ENCODE data around the gene OSBPL2.

The OSBPL2 gene

DNA sequence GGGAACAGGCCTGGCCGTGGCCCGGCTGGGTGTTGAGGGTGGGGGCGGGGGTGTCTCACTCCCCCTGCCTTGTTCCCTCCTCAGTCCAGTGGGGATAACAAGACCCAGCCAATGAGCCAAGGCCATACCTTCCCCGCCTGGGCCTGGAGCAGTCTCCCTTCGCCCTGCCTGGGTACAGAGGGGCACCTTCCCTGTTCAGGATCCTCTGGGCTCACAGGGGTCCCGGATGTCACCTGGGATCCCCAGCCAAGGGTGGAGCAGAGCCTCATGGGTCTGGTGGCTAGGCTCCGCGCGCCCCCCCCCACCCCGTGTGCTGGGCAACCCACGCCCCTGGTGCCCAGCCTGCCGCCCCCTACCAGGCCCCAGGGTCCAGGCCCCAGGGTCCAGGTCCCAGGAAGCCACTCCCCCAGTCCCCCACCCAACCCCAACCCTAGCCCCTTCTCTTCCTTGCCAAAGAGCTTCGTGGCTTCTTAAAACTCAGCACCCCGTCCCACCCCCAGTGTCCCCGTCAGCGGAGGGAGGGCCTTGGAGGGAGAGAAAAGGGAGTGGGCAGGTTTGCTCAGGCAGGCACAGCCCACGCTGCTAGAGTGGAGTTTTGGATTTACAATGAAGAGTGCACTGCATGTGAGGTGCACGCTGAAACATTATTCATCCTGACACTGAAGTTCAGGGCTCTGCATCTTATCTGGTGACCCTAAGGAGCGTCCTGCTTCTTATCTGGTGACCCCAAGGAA, 30.1 kb upstream of the OSBPL2 start:
- no peak for DNase-seq

DNA sequence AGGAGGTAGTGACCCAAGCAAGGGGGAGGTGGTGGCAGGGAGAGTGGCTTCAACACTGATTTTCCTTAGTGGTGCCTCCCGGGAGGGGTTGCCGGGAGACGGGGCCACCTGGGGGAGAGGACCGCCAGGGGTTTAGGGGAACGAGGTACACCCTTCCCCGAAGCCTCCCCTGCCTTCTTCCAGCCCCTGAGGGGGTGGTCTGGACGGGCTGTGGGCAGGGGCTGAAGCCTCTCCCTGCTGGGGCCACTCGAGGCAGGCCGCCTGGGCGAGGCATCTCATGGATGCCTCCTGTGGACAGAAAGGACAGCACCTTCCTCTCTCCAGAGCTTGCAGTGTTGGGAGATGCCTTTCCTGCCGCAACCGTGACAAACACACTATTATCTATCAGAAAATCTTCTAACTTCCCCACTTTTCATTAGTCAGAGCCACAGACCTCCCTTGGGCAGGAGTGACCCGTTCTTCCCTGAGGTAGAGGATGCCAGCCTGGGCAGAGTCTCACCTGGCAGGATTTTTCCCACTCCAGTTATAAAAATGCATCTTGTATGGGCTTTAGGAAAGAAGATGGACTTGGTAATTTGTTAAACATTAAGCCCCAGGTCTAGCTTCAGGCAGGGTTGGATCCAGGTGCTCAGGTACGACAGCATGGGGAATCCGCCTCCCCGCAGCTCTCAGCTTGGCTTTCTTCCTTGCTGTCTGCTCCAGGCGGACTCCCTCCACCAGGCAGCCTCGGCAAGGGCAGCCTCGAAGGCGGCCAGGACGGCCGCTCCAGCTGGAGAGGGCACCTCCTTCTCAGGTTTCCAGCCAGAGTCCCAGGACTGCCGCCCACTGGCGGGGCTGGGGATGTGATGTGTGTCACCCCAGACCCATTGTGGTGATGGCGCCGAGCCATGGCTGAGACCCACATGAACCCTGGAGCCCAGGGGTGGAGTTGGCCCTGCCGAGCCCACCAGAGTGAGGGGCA, 29.2 kb upstream of the OSBPL2 start:
- no peak for DNase-seq

DNA sequence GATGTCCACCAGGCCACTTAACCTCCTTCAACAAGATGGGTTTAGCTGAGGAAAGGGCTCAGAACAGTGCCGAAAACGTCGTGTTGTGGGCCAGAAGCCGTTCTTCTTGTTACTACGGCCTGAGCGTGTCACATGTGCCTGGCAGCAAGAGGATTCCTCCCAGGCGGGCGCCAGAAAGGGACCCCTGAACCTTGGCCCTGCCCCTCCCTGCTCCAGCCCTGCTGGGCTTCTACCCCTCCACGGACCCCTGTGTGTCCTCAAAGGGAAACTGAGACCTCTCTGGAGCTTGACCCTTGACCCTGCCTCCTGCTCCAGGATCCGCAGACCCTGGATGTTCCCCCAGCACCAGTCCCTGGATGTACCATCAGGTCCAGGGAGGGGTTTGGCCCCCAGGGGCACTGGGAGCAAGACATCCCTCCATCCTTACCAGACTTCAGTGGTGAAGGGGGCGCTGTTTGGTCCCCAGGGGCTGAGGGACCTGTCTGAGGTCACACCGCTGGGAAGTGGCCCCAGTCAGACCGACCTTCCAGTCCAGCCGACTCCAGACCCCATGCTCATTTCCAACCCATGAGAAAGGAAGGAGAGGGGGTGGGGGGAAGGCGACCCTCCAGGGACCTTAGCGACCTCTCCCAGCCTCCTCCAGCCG, 28.3 kb upstream of the OSBPL2 start:
- no peak for DNase-seq

DNA sequence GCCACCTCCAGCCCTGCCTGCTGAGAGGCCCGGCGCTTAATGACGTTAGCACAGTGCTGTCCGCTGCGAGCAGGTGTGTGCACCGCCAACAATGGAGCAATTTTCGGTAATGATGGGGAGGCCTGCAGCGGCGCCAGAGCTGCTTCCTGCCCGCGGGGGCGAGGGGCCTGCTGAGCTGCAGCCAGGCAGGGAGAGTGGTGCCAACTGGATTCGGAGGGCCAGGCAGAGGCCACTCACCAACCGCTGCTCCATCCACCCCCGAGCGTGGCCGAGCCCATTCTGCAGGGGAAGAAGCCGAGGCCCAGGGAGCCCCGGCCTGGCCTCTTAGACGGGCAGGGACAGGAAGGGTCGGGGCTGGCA, 27.8 kb upstream of the OSBPL2 start:
- no peak for DNase-seq

DNA sequence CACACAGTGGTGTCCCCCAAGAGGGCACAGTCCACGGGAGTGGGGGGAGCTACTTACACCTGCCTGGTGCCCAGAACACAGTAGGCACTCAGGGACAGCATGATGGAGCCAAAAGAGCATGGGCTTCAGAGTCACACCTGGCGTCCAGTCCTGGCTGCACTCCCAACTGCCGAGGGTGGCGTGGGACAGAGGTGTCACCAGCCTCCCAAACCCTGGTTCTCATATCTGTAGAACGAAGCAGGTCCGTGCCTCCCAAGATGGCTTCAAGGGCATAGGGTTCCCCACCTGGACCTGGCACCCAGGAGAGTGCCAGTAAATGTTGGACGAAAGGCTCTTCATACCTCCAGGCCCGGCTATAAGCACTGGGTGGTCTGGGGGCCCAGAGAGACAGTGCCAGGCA, 27.1 kb upstream of the OSBPL2 start:
- DNase-seq, result no peak

DNA sequence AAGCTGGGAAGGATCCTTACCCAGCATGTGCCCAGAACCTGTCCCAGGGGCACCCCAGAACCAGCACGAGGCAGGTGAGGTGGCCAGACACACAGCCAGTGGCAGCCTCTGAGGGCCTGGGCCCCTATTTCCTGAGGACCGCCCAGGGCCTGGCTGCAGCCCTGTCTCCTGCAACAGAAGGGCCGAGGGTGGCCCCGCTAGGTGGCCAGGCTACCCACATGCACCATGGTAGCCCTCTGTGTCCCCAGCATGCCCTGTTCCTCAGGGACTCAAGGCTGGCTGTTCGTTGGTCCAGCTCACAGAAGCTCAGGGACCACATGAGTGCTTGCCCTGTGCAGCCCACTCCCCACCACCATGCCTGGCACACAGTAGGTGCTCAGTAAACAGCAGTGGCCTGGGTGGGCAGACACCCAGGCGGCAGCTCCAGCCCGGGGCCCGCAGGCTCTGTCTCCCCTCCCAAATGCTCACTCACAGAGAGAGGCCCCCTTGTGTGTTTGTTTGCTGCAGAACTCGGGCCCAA, 26.5 kb upstream of the OSBPL2 start:
- no peak for DNase-seq

DNA sequence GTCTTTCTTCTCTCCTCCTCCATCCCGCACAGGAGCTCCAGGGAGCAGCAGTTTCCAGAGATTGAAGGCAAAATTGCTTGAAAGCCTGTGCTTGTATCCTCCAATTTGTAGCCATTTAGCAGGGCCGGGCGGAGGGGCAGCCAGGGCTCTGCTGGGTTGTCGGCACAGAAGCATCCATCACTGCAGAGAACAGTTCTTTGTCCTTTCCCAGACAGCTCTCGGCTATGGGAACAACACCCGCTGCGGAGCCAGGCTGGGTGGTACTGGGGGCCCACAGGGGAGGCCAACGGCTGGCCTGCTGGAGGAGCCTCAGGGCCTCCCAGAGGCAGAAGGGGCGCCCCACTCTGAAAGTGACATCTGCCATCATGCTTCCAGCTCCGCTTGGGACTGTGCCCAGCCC, 26.0 kb upstream of the OSBPL2 start:
- no peak for DNase-seq

DNA sequence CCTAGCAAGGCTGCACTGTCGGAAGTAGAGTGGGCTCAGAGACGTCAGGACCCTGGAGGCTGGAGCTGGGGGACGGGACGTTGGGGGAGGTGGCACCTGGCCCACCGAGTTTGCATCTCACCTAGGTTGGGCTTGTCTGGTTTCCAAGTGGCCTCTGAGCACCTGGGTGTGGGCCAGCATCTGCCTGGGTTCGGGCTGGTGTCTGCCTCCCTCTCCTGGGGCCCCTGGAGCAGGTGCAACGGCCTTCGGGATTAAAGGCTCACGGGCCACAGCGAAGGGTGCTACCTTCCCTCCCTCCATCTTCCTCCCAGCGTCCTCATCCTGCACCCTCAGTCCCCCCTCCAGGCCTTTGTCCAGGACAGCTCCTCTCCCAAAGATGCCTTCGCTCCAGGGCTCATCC, 24.3 kb upstream of the OSBPL2 start:
- DNase-seq, result no peak

DNA sequence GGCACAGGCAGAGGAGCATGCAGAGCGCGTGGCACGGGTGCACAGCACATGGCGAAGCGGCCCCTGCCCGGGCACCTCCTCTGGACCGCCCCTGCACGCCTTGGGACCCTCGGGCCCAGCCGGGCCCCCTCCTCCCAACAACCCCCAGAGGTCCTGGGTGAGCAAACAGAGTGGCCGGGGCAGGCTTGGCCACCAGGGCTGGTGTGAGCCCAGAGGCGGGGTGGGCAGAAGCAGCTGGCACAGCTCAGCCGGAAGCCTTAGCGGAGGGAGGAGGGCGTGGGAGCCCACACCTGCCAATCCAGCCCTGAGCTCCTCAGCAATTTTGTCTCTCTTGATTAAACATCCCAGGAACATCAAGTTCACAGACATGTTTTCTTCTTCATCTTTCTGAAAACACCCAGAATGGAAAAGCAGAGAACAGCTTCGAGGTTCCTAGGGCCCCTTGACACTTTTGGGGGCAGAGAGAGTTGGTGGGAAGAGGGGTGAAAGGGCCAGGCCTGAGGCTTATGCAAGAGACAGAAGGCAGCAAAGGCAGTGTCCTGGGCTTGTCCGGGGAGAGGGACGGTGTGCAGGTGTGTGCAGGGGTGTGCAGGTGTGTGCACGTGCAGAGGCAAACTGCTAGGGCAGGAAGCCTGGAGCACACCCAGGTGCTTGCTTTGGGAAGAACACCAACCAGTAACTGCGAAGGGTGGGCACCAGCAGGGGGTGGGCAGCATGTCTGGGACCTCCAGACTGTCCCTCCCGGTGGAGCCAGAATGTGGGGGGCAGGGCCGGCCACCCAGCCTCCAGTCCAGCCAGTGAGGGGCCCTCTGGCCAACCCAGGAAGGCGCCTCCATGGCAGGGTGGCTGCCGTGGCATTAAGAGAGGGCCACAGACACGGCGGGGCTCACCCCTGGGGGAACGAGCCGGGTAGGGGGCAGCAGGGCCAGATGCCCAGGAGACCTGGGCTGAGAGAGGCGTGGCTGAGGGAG, 23.0 kb upstream of the OSBPL2 start:
- DNase-seq, result no peak

DNA sequence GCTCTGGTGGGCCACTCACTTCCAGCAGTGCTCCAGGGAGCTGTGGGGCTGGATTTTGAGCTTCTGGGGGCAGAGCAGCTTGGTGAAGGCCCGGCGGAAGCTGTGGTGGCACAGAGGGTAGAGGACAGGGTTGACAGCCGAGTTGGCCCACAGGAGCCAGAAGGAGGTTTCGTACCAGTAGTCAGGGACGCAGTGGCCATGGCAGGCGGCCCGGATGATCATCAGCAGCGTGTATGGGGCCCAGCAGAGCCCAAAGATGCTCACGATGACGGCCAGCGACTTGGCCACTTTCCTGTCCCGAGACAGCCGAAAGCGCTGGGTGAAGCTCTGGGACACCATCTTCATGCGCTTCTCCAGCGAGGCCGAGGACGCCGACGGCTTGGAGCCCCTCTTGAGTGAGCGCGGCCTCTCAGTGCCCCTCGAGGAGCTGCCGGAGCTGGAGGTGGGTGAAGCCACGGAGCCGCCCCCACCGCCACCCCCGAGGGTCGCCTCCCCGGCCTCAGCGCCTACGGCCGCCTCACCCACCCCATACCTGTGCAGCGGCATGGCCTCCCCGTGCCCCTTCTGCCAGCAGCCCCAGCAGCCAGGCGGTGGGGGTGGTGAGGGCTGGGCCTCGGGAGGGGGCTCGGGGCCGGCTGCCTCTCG, 22.2 kb upstream of the OSBPL2 start:
- no peak for DNase-seq

DNA sequence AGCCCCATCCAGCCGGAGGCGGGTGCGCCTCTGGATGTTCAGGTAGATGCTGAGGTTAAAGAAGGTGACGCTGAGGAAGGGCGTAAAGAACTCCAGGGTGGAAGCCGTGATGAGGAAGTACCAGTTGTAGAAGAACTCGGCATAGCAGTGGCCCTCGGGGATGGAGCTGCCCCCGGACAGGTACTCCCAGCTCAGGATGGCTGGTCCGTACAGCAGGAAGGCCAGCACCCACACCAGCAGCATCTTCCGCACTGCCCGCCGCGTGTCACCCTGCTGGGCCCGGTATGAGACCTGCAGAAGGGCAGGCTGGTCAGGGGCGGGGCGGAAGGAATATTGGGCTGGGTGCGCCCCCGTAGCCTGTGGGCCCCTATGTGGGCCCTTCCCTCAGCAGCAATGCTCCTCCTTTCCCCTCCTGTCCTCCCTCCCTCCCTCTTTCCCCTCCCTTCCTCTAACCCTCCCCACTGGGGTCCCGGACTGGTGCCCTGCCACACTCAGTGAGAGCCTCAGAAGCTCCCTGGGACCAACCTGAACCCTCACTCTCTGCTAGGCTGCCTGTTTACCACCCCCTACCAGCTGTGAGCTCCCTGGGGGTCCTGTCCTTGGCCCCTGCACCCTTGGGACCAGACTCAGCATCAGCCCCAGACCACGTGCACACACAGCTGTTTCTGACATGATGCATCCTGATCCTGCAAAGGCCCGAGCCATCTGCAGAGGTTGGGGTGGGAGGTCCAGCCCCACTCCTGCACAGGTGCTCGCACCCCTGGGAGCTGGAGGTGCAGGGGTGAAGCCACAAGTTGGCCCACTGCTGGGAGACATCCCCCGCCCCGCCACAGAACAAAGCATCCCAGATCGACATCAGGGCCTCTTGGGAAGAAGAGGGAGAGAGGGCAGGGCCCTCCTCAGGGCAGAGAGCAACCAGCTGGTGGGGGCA, 21.4 kb upstream of the OSBPL2 start:
- DNase-seq, result no peak

DNA sequence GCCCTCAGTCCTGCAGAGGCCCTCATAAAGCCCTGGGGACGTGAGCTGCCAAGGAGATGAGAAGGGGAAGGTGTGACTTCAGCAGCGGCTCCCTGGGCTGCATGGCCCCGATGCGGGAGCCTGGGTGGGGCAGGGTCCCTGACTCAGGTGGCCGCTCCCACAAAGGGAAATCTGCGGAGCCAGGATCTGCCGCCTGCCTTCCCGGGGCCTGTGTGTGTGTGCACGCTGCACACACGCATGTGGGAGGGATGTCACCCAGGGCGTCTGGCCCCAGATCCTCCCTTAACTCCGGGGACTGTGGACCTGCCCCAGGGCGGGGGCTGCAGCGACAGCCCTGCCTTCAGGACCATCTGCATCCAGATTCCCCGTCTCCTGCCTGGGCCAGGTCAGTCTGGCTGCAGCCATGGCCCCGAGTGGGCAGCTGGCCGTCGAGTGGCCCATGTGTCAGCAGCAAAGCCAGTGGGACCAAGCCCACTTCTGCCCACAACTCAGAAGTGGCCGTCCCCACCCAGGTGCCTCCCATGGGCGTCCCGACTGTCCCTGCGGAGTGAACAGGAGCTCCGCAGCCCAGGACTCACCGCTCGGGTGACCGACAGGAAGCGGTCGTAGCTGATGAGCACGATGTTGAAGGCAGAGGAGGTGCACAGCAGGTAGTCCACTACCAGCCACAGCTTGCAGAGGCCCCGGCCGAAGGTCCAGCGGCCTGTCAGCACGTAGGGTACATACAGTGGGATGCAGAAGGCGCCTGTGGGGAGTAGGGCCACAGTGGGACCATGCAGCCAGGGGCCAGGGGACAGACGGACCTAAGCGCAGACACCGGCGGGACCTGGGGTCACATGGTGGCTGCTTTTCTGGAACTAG, 20.2 kb upstream of the OSBPL2 start:
- DNase-seq, result no peak

DNA sequence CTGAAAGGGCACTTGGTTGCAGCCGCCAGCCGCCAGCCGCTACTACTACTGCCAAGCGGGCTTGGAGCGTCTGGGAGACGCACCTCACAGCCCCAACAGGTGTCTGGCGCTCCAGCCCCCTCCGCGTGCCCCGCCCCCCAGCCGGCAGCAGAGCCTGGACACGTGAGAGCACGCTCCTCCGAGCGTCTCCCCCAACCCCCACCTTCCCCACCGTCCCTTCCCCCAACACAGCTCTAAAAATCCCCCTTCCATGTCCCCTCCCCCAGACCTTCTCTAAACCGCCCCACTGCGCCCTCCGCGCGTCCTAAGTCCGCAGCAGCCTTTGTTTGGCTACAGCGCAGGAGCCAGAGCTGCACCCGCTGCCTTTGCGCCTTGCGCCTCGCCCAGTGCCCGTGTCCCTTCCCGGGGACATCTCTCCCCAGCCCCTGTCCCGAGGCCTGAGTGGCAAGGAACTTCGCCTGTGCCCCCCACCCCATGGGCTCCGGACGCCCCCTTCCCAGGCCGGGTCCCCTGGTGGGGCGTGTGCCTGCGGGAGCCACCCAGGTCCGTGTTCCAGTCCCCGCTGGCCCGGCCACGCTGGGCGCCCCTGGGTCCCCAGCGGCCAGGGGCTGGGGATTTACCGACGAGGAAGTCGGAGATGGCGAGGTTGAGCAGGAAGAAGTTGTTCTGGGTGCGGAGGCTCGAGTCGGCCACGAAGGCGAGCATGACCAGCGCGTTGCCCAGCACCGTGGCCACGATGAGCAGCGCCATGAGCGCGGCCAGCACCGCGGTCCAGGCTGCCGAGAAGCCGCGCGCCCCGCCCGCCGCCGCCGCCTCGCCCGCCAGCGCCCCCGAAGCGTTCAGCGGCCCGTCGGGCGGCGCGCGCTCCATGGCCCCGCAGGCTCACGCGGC, 19.0 kb upstream of the OSBPL2 start:
- no peak for DNase-seq

DNA sequence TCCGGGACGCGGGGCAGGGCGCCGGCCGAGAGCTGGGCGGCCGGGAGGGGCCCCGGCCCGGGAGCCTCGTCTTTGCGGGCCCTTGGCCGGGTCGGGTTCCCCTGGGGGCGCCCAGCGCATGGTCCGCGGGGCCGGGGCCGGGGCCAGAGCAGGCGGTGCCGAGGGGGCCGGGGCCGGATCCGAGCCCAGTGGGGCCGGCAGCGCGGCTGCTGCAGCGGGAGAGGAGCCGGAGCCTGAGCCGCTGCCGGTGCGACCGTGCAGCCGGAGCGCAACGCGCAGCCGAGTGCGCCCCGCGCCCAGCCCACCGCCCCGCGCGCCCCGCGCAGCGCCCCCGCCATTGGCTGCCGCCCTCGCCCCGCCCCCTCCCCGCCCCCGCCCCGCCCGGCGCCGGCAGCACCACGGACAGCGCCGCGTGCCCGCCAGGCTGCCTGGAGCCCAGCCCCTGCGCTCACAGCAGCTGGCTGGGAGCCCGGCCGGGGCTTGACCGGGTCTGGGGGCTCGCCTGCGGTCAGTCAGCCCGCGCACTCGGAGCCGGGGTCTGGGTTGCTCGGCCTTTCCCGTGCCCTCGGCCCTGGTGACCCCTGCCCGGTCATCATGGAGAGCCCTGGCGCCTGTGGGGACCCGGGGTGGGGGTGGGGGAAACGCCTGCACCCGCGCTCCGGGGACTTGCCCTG, 18.2 kb upstream of the OSBPL2 start, which contains the start of gene HRH3:
Gene HRH3 (minus strand): TSS at position 287 of the 674 bp plus-strand sequence. CDS start 308 bp downstream, outside the sequence.
- no peak for DNase-seq

DNA sequence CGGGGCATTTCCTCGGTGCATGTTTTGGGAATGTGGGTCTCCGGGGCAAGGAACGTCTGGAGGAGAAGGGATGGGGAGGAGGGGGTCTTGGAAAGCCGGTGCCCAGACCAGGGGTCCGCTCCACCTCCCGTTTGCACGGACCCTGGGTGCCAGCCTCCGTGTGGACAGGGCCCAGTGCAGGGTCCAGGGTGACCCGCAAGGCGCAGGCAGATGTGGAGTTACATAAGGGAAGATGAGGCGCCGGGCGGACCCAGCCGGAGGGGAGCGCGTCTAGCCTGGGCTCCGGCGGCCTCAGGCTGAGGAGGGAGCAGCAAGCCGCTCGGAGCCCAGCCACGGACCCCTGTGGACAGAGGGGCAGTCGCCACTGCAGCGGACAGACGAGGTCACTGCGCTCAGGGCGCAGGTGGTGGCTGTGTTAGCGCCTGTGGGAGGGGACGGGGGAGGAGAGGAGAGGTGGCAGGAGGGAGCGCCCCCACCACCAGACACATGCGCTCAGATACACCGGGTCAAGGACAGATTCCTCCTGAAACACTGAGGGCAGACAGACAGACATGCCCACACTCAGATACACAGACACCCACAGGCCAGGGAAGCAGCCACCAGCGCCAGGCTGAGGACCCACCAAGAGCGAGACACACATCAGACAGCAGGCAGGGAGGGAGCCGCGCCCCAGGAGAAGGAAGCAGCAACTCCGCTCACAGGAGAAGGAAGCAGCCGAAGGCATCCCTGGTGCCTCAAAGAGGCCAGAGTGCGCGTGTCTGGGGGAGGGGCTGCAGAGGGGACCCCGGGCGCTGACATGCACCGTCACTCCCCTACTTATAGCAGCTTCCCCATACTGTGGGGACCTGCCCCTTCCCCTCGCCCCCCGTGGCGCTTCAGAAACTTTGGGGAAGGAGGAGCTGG, 17.4 kb upstream of the OSBPL2 start:
- DNase-seq, result no peak

DNA sequence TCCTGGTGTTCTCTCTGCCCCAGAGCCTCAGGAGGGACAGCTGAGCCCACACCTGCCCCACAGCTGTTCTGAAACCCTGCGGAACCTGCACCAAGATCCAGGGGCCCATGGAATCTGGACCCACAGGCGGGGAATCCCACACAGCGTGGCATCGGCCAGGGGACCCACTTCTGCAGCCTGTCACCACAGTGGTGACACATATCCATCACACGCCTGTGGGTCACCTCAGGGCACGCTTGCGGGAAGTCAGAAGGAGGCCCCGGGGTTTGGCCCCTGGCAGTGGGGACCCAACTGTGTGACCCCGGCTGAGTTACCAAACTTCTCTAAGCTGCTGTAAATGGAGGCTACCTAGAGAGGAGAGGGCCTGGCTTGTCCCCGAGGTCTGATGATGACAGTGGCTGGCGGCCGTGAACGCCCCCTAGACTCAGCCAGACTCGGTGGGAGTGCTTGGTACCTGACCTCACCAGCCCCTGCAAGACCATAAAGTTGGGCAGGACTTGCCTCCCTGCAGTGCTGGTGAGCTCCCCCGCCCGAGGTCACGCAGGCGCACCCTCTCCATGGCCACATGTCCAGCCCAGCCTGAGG, 16.0 kb upstream of the OSBPL2 start:
- DNase-seq, result no peak
